GM18499 (cell line): ENCODE data around the gene SULF2.

Experiments
- ATAC-seq: cut with Tn5 transposase; IDR thresholded peaks from one replicate; pipeline ENCODE4 v1.9.1; 2021; ENCODE audit warnings: moderate number of reproducible peaks; ENCODE audit not compliant: insufficient read depth, unreplicated experiment

SULF2 gene

GRCh38 chr20:47694021-47694818 lies 91.1 kb downstream of the SULF2 start:
- no peak for ATAC-seq

- ATAC-seq, result no peak
Measured at GRCh38 chr20:47691625-47692024, 93.7 kb downstream of the SULF2 start.

GRCh38 chr20:47689731-47690130 lies 95.5 kb downstream of the SULF2 start:
- ATAC-seq, result no peak

GRCh38 chr20:47688385-47689381 lies 96.6 kb downstream of the SULF2 start:
- no peak for ATAC-seq

- no peak for ATAC-seq
Measured at GRCh38 chr20:47687095-47687987, 97.9 kb downstream of the SULF2 start.

GRCh38 chr20:47686545-47686944 lies 98.7 kb downstream of the SULF2 start:
- ATAC-seq, result no peak

- no peak for ATAC-seq
Measured at GRCh38 chr20:47684306-47685080, 100.8 kb downstream of the SULF2 start.

- no peak for ATAC-seq
Measured at GRCh38 chr20:47682916-47683315, 102.4 kb downstream of the SULF2 start.

GRCh38 chr20:47682028-47682783 lies 103.1 kb downstream of the SULF2 start:
- ATAC-seq, result no peak

GRCh38 chr20:47680804-47681529 lies 104.3 kb downstream of the SULF2 start:
- ATAC-seq, result no peak

- no peak for ATAC-seq
Measured at GRCh38 chr20:47679462-47679861, 105.8 kb downstream of the SULF2 start.

- no peak for ATAC-seq
Measured at GRCh38 chr20:47678536-47678935, 106.7 kb downstream of the SULF2 start.

GRCh38 chr20:47677635-47678453 lies 107.4 kb downstream of the SULF2 start:
- ATAC-seq, result no peak

- no peak for ATAC-seq
Measured at GRCh38 chr20:47676912-47677634, 108.2 kb downstream of the SULF2 start.

GRCh38 chr20:47676219-47676721 lies 109.0 kb downstream of the SULF2 start:
- no peak for ATAC-seq
